ENCODE data around the gene TMEM38B. TPM values are rescaled to one million over a fixed set of nuclear protein-coding genes. Genes with fewer than 3 reads are reported as not detected.

The TMEM38B gene
- polyA plus RNA-seq, 1 of the 3 experiments (the other 2 are of a cell fraction) = 6.8 TPM

GRCh38 chr9:105694848-105695581 lies 674 bp downstream of the TMEM38B start:
- 3% methylated on average over 31 of the region's 42 CpGs for WGBS (ENCODE audit: low lambda C conversion rate)
- H3K27ac ChIP-seq (ENCODE audit: low read depth in 2 of 2, low read length in 1 of 2) = no peak overlapping the region; a peak in 1 of 4 replicates
- no peaks in the 10 kb centered on the region for H3K79me2 ChIP-seq (ENCODE audit: insufficient read depth)
- no peaks in the 10 kb centered on the region for H4K20me1 ChIP-seq (ENCODE audit: insufficient read depth)
- peak; percentile 7; the same call in 1 of the 2 replicates for TF ChIP-seq MXI1 (IDR thresholded peaks at IDR 0.05; ENCODE audit: low read depth, low read length)
- TF ChIP-seq USF1 (IDR thresholded peaks at IDR 0.05; ENCODE audit: borderline replicate concordance, low read depth) = peak; percentile 40; the same call in 1 of the 2 replicates
- TF ChIP-seq SIN3A (IDR thresholded peaks at IDR 0.05; ENCODE audit: borderline replicate concordance, low read depth, low read length) = no peak
- H3K9ac ChIP-seq = peak overlapping the region; percentile 34; the same call in 1 of the 2 replicates
- H3K4me2 ChIP-seq = peak overlapping the region; percentile 93
- DNase-seq = peak; percentile 81
- CTCF ChIA-PET = interaction anchor here (0.6 to 2.0 kb wide), 4 partner anchors 24 to 86 kb away, joined by 3 to 7 read pairs (median 6); no protein-coding TSS in a partner anchor
- H2AFZ ChIP-seq (ENCODE audit: low read depth) = peak overlapping the region; percentile 94
- H3K9me2 ChIP-seq = no peaks in the 10 kb centered on the region
- H3K4me3 ChIP-seq (ENCODE audit: low read depth in 2 of 2, low read length in 1 of 2) = peak overlapping the region; percentile 88 to 92
- H3K27me3 ChIP-seq (ENCODE audit: insufficient read depth) = peaks cover 5% of the 10 kb centered on the region; the same call in 1 of the 2 replicates
- H3K4me1 ChIP-seq (ENCODE audit: control insufficient read depth in 1 of 2, insufficient read depth in 2 of 2, low read depth in 1 of 2, low read length in 1 of 2) = peaks cover 0 to 9% of the 10 kb centered on the region in 2 experiments; a peak in 2 of 4 replicates
- no peaks in the 10 kb centered on the region for H3K9me3 ChIP-seq
- no peaks in the 10 kb centered on the region for H3F3A ChIP-seq (replicated peaks; ENCODE audit: insufficient read depth)
- H3K36me3 ChIP-seq (replicated peaks in 1 of 2; ENCODE audit: control insufficient read depth in 1 of 2, insufficient read depth in 2 of 2, low read length in 1 of 2) = no peaks in the 10 kb centered on the region
- POLR2A ChIA-PET = no interaction called here

DNA sequence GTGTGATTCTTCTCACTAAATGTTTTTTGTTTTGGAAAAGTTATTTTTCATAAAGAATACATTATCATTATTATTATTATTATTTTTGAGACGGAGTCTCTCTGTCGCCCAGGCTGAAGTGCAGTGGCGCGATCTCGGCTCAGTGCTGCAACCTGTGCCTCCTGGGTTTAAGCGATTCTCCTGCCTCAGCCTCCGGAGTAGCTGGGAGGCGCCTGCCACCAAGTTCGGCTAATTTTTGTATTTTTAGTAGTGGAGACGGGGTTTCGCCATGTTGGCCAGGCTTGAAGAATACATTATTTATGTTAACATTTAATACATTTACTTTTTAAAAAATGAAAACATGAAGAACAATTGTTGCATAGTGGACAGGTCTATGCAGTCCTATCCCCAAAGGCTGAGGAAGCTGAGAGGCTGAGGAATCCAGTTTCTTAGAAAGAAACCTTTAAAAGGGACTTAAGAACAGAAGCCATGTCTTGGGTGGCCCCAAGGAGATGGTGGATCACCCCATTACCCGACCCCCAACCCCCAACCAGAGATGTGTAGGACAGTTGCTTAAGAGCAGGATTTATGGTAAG lies 2.0 kb downstream of the TMEM38B start:
- Histone ChIP-seq H3K4me3 (ENCODE audit: low read depth in 2 of 2, low read length in 1 of 2) (no peak overlapping the region), H2AFZ (ENCODE audit: low read depth) (no peak overlapping the region), H3F3A (replicated peaks; ENCODE audit: insufficient read depth) (no peaks in the 10 kb centered on the region), H3K9me3 (no peaks in the 10 kb centered on the region), H3K4me2 (no peak overlapping the region), H3K27me3 (ENCODE audit: insufficient read depth) (peaks cover 5% of the 10 kb centered on the region; the same call in 1 of the 2 replicates), H3K27ac (ENCODE audit: low read depth in 2 of 2, low read length in 1 of 2) (no peak overlapping the region), H3K36me3 (replicated peaks in 1 of 2; ENCODE audit: control insufficient read depth in 1 of 2, insufficient read depth in 2 of 2, low read length in 1 of 2) (no peaks in the 10 kb centered on the region), H3K9ac (no peak overlapping the region), H3K4me1 (ENCODE audit: control insufficient read depth in 1 of 2, insufficient read depth in 2 of 2, low read depth in 1 of 2, low read length in 1 of 2) (peaks cover 0 to 9% of the 10 kb centered on the region in 2 experiments; a peak in 2 of 4 replicates), H3K79me2 (ENCODE audit: insufficient read depth) (no peaks in the 10 kb centered on the region), H4K20me1 (ENCODE audit: insufficient read depth) (no peaks in the 10 kb centered on the region), H3K9me2 (no peaks in the 10 kb centered on the region)
- DNase-seq = no peak
- CTCF ChIA-PET = interaction anchor here (0.7 to 1.8 kb wide), 3 partner anchors 10 to 87 kb away, joined by 3 to 6 read pairs (median 3); no protein-coding TSS in a partner anchor
- 94% methylated on average over 12 of the region's 12 CpGs for WGBS (ENCODE audit: low lambda C conversion rate)
- POLR2A ChIA-PET = no interaction called here
- no peak for TF ChIP-seq CTCF (IDR thresholded peaks at IDR 0.05)
- no peak for TF ChIP-seq RXRA (IDR thresholded peaks at IDR 0.05; ENCODE audit: borderline replicate concordance, low read depth)
- TF ChIP-seq RCOR1 (IDR thresholded peaks at IDR 0.05; ENCODE audit: low read length) = no peak
- no peak for TF ChIP-seq YY1 (IDR thresholded peaks at IDR 0.05; ENCODE audit: low read depth)
- TF ChIP-seq TAF1 (IDR thresholded peaks at IDR 0.05; ENCODE audit: borderline replicate concordance, low read depth, low read length) = no peak
- no peak for TF ChIP-seq IRF3 (IDR thresholded peaks at IDR 0.05; ENCODE audit: low read depth, low read length)
- TF ChIP-seq ZBTB33 (IDR thresholded peaks at IDR 0.05; ENCODE audit: borderline replicate concordance, low read depth) = no peak
- no peak for TF ChIP-seq SMC3 (IDR thresholded peaks at IDR 0.05; ENCODE audit: low read depth, low read length)
- TF ChIP-seq, protein P1, sequence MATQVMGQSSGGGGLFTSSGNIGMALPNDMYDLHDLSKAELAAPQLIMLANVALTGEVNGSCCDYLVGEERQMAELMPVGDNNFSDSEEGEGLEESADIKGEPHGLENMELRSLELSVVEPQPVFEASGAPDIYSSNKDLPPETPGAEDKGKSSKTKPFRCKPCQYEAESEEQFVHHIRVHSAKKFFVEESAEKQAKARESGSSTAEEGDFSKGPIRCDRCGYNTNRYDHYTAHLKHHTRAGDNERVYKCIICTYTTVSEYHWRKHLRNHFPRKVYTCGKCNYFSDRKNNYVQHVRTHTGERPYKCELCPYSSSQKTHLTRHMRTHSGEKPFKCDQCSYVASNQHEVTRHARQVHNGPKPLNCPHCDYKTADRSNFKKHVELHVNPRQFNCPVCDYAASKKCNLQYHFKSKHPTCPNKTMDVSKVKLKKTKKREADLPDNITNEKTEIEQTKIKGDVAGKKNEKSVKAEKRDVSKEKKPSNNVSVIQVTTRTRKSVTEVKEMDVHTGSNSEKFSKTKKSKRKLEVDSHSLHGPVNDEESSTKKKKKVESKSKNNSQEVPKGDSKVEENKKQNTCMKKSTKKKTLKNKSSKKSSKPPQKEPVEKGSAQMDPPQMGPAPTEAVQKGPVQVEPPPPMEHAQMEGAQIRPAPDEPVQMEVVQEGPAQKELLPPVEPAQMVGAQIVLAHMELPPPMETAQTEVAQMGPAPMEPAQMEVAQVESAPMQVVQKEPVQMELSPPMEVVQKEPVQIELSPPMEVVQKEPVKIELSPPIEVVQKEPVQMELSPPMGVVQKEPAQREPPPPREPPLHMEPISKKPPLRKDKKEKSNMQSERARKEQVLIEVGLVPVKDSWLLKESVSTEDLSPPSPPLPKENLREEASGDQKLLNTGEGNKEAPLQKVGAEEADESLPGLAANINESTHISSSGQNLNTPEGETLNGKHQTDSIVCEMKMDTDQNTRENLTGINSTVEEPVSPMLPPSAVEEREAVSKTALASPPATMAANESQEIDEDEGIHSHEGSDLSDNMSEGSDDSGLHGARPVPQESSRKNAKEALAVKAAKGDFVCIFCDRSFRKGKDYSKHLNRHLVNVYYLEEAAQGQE (IDR thresholded peaks at IDR 0.05; ENCODE audit: low read depth, low read length) = no peak
- TF ChIP-seq GATA2 (CRISPR knock-in tag; IDR thresholded peaks at IDR 0.05) = no peak
- TF ChIP-seq CHD2 (IDR thresholded peaks at IDR 0.05; ENCODE audit: low read length, partially characterized antibody) = no peak
- no peak for TF ChIP-seq GABPA (IDR thresholded peaks at IDR 0.05; ENCODE audit: low read depth)
